WERI-Rb-1 (cell line): Measurements from ENCODE around the gene GJD2.

Experiments
- DNase-seq: peaks from one replicate; pipeline ENCODE4 v3.0.0-alpha.2; 2020
- H3K27ac ChIP-seq: fragments of 250-450 bp; sonication (Bioruptor Pico); 2 replicates; pipeline ENCODE4 v1.5.1; 2020; ENCODE audit warnings: mild to moderate bottlenecking, moderate library complexity
- H3K27me3 ChIP-seq: fragments of 250-450 bp; sonication (Bioruptor Pico); 2 replicates; pipeline ENCODE4 v1.5.1; 2021; ENCODE audit warnings: mild to moderate bottlenecking, low read depth, moderate library complexity; ENCODE audit not compliant: insufficient read depth, severe bottlenecking
- H3K36me3 ChIP-seq: fragments of 250-450 bp; sonication (Bioruptor Pico); 2 replicates; pipeline ENCODE4 v1.5.1; 2020; ENCODE audit warnings: mild to moderate bottlenecking, moderate library complexity
- H3K4me3 ChIP-seq: 2 replicates; pipeline ENCODE4 v1.5.1; 2011; ENCODE audit warnings: low read depth, mild to moderate bottlenecking, control low read depth, low read length
- H3K9me3 ChIP-seq: fragments of 250-450 bp; sonication (Bioruptor Pico); 2 replicates; pipeline ENCODE4 v1.5.1; 2021; ENCODE audit warnings: mild to moderate bottlenecking, moderate library complexity; ENCODE audit not compliant: severe bottlenecking
- TF ChIP-seq, protein P1 (sequence below): IDR thresholded peaks from 2 replicates; pipeline ENCODE4 v1.5.1; 2011; ENCODE audit warnings: low read depth, mild to moderate bottlenecking, control low read depth, inconsistent platforms, low read length

The GJD2 gene

DNA sequence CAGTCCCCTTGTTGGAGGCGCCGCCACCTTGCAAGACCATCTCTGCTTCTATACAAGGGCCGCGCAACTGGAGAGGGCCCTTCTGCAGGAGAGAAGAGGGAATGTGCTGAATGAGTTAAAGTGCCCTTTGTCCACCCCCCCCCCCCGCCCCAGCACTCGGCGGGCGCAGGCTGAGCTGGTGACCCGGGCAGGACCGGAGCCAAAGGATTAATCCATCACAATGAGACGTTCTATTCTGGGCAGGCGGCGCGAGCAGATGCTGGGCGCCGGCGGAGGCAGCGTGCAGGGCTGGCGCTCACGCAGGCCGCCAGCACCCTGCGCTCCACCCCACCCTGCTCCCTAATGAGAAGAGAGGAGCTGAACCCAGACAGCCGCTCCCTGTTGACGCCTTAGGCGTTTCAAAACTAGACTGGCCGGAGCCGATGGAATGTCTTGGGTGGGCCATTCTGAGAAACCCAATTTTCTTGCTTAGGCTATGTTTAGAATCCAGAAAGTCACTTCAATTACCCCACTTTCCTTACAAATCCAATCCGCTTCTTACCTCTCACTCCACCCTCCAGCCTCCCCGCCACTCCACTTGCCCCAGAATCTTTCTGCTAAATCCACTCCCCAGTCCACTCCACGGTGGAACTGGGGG lies 32.9 kb downstream of the GJD2 start:
- TF ChIP-seq, protein P1, sequence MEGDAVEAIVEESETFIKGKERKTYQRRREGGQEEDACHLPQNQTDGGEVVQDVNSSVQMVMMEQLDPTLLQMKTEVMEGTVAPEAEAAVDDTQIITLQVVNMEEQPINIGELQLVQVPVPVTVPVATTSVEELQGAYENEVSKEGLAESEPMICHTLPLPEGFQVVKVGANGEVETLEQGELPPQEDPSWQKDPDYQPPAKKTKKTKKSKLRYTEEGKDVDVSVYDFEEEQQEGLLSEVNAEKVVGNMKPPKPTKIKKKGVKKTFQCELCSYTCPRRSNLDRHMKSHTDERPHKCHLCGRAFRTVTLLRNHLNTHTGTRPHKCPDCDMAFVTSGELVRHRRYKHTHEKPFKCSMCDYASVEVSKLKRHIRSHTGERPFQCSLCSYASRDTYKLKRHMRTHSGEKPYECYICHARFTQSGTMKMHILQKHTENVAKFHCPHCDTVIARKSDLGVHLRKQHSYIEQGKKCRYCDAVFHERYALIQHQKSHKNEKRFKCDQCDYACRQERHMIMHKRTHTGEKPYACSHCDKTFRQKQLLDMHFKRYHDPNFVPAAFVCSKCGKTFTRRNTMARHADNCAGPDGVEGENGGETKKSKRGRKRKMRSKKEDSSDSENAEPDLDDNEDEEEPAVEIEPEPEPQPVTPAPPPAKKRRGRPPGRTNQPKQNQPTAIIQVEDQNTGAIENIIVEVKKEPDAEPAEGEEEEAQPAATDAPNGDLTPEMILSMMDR: no peak
- Histone ChIP-seq H3K9me3 (no peaks in the 10 kb centered on the region), H3K27ac (peak overlapping the region; percentile 85), H3K4me3 (peak overlapping the region; percentile 34), H3K36me3 (no peaks in the 10 kb centered on the region), H3K27me3 (no peaks in the 10 kb centered on the region)
- DNase-seq: peak; percentile 92

DNA sequence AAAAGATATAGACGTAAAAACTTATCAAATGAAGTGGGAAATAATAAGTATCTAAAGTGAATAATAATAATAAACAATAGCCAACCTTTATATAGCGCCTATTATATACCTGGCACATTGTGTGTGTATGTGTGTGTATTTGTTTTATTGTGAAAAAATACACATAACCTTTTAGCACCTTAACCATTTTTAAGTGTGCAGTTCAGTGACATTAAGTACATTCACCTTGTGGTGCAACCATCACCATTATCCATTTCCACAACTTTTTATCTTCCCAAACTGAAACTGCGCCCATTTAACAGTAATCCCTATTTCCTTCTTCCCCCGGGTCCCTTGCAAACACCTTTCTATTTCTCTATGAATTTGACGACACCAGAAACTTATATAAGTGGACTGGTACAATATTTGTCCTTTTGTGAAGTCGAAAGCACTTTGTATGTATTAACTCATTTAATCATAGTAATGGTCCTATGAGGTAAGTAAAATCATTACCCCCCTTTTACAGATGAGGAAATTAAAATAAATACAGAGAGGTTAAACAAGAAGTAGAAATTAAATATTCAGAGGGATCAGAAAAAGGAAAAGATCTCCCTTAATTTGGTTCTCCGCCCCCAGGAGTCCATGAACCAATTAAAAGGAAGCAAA lies 33.5 kb downstream of the GJD2 start:
- H3K36me3 ChIP-seq: no peaks in the 10 kb centered on the region
- no peaks in the 10 kb centered on the region for H3K9me3 ChIP-seq
- no peak overlapping the region for H3K4me3 ChIP-seq
- H3K27ac ChIP-seq: peak overlapping the region; percentile 85
- no peaks in the 10 kb centered on the region for H3K27me3 ChIP-seq
- TF ChIP-seq, protein P1: no peak
- DNase-seq: no peak

DNA sequence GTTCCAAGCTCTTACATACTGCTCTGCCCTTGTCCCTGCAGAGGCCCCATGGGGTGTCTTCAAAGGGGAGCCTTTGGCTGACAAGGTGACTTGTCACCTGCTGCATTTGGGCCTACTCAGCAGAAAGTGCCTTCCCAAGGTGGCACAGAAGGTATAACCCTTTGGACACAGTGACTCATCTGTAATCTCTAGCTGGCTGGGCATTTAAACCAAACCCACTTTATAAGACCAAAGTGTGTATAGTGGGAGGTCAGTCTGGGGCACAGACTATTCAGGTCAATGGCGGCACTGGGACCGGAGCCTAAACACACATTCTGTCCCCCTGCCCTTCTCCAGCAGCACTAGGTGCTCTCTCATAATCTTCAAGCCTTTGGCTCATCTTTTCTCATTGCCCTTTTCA lies 35.1 kb downstream of the GJD2 start:
- H3K27ac ChIP-seq: peak overlapping the region; percentile 76
- H3K9me3 ChIP-seq: no peaks in the 10 kb centered on the region
- H3K4me3 ChIP-seq: no peak overlapping the region
- no peaks in the 10 kb centered on the region for H3K36me3 ChIP-seq
- H3K27me3 ChIP-seq: no peaks in the 10 kb centered on the region
- TF ChIP-seq, protein P1: no peak
- no peak for DNase-seq

GRCh38 chr15:34718681-34719665 lies 35.8 kb downstream of the GJD2 start:
- peak; percentile 48 for DNase-seq
- no peak overlapping the region for H3K4me3 ChIP-seq
- H3K27me3 ChIP-seq: no peaks in the 10 kb centered on the region
- H3K36me3 ChIP-seq: no peaks in the 10 kb centered on the region
- TF ChIP-seq, protein P1: no peak
- no peaks in the 10 kb centered on the region for H3K9me3 ChIP-seq
- H3K27ac ChIP-seq: peak overlapping the region; percentile 76

DNA sequence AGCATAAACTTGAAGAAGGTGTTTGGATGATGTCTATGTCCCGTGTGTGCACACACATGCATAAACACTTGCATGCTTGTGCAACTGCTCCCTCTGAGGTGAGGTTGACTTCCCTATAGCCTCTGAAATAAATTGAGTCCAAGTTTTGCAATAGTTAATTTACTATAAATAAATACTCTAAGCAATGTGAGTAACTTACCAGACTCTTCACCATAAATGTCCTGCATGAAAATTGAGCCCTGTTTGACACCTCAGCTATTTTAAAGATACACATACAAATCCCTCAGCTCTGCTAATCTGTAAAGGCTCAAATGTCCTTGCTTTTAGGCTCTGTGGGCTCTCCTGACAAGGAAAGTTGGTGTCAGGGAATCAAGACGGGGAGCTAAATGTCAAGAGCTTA lies 37.1 kb downstream of the GJD2 start:
- Histone ChIP-seq H3K27me3 (no peaks in the 10 kb centered on the region), H3K9me3 (no peaks in the 10 kb centered on the region), H3K4me3 (no peak overlapping the region), H3K36me3 (no peaks in the 10 kb centered on the region), H3K27ac (peak overlapping the region; percentile 76; the same call in 1 of the 2 replicates)
- TF ChIP-seq, protein P1: no peak
- no peak for DNase-seq
